BJ (cell line): ENCODE data around the gene IRAK4. TPM values are rescaled to one million over a fixed set of nuclear protein-coding genes. Genes with fewer than 3 reads are reported as not detected.
A peak's percentile ranks its signal among the peaks of the same experiment; 100 is the strongest.

Experiments used
- CTCF ChIA-PET: fragments of 350-600 bp; formaldehyde crosslinking; extraction: SDS; loops from one replicate; lab custom pipeline; 2021; ENCODE audit warnings: antibody characterized with exemption, inconsistent platforms; lab: Yijun Ruan, JAX
- POLR2A ChIA-PET: fragments of 300-600 bp; sonication (Branson Sonifier 250); formaldehyde crosslinking; extraction: SDS; loops from one replicate; lab custom pipeline; 2021; ENCODE audit warnings: antibody characterized with exemption; lab: Charles Lee
- DNase-seq: peaks from one replicate; pipeline ENCODE4 v3.0.0-alpha.2; 2011; ENCODE audit warnings: low read depth
- H3K27me3 ChIP-seq: 2 replicates; pipeline ENCODE4 v1.6.0; 2011; ENCODE audit warnings: low read length; ENCODE audit not compliant: control insufficient read depth, insufficient read depth
- H3K36me3 ChIP-seq: 2 replicates; pipeline ENCODE4 v1.5.1; 2011; ENCODE audit warnings: low read length; ENCODE audit not compliant: control insufficient read depth, insufficient read depth
- H3K4me3 ChIP-seq: 2 replicates; pipeline ENCODE4 v1.5.1; 2011; ENCODE audit warnings: low read depth, mild to moderate bottlenecking, control low read depth, low read length
- polyA plus RNA-seq: library from polyadenylated mRNA; depleted of rRNA; stranded (reverse); fragments of >200 nt; gene quantifications from 2 replicates; pipeline ENCODE4 v1.2.3, GENCODE V29; 2011
- TF ChIP-seq, protein P1 (sequence below): IDR thresholded peaks from 2 replicates; pipeline ENCODE4 v1.5.1; 2011; ENCODE audit warnings: low read depth, mild to moderate bottlenecking, control low read depth, inconsistent platforms, low read length, moderate library complexity; ENCODE audit not compliant: insufficient read depth

Gene IRAK4
- polyA plus RNA-seq, 1 experiment, result 11.3 TPM

DNA sequence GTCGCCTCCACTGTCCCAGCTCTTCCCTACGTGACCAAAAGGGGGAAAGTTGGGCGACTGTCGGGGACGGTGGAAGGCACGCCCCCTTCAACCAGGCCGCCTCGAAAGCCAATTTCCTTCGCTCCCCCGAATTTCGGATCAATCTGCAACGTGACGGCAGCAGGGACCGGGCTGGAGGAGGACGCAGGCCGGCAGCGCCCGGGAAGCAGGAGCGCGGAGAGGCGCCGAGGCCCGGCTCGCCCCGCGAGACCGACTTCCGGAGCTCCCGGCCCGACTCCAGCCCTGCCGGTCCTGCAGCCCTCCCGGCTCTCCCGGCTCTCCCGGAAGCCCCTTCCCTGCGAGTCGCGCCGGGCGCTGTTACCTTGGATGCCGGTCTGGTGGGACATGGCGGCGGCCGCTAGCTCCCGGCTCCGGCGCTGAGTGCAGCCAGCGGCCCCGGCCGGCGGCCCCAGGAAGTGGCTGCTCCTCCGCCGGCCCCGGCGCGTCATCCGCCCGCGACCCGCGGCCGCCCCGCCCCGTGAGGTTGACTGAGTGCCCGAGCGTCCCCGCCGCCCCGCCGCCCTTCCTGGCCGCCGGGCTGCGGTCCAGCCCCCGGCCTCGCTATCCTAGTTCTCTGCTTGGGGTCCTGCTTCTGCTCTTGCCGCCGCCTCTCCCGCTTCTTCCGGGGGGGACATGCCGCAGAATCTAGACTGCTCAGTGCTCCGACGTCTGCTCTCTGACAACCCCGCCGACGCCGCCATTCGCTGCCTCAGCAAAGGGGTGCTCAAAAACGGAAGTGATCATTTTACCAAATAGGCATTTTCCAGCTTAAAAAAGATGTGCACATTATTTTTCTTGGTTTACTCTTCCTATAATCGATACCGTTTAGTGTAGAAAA is 47.3 kb downstream of the IRAK4 start, which contains the start of gene TWF1:
Gene TWF1 (minus strand): TSS at position 458 of the 877 bp plus-strand sequence. CDS start 72 bp downstream, at position 386.
- Histone ChIP-seq H3K27me3 (0 out of 2 replicates have a peak, but pooled peaks cover 1% of the 10 kb centered on the region), H3K36me3 (no peaks in the 10 kb centered on the region), H3K4me3 (peak within 1 kb of the TSS; percentile 87)
- DNase-seq, result no peak
- POLR2A ChIA-PET, result interaction anchor here (0.5 to 1.2 kb wide), 2 partner anchors 76 to 1429 kb away, joined by 3 to 4 read pairs; no protein-coding TSS in a partner anchor
- TF ChIP-seq, protein P1, sequence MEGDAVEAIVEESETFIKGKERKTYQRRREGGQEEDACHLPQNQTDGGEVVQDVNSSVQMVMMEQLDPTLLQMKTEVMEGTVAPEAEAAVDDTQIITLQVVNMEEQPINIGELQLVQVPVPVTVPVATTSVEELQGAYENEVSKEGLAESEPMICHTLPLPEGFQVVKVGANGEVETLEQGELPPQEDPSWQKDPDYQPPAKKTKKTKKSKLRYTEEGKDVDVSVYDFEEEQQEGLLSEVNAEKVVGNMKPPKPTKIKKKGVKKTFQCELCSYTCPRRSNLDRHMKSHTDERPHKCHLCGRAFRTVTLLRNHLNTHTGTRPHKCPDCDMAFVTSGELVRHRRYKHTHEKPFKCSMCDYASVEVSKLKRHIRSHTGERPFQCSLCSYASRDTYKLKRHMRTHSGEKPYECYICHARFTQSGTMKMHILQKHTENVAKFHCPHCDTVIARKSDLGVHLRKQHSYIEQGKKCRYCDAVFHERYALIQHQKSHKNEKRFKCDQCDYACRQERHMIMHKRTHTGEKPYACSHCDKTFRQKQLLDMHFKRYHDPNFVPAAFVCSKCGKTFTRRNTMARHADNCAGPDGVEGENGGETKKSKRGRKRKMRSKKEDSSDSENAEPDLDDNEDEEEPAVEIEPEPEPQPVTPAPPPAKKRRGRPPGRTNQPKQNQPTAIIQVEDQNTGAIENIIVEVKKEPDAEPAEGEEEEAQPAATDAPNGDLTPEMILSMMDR, result peak; percentile 36; the same call in 1 of the 2 replicates
- CTCF ChIA-PET, result interaction anchor here (0.6 to 2.9 kb wide), 13 partner anchors 10 to 1339 kb away, joined by 3 to 13 read pairs (median 3); no protein-coding TSS in a partner anchor

DNA sequence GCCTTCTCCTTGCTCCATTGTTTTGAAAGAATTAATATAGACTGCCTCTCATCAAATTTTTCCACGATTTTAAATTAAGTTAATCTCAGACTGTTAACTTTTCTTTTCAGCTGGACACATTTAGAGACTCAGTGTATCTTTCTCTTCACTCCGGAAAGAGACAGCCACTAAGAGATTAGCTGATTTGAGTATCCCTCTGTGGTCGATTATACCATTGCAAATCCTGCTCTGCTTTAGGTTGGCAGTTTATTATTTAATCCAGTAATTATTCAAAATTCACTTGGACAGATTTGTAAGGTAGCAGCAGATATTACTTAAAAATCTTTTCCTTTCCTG is 48.0 kb downstream of the IRAK4 start:
- ChIA-PET CTCF (interaction anchor here (0.6 to 2.9 kb wide), 6 partner anchors 10 to 76 kb away, joined by 3 to 13 read pairs (median 4); no protein-coding TSS in a partner anchor), POLR2A (no interaction called here)
- H3K4me3 ChIP-seq, result peak overlapping the region; percentile 87

DNA sequence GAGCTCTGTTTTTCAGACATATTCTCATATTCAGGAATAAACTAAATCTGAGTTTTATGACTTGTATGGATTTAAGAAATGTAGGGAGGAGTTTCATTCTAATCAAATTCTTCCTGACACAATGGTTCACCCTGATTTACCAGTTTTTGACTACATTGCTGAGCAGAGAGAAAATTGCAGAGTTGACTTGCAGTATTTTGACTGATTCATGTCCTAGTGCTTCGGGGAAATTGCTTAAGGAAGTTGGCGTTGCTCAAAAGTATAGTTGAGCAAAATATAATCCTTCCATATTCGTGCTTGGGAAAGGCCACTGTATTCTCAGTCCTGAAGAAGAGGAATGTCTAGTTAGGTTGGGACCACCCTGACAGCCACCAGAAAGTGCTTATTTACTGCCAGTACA is 48.6 kb downstream of the IRAK4 start:
- no peaks in the 10 kb centered on the region for H3K36me3 ChIP-seq

More for the DNA sequence above, 48.0 kb downstream of the IRAK4 start:
- Histone ChIP-seq H3K27me3 (0 out of 2 replicates have a peak, but pooled peaks cover 2% of the 10 kb centered on the region), H3K36me3 (no peaks in the 10 kb centered on the region)
- no peak for DNase-seq
- TF ChIP-seq, protein P1, result no peak

DNA sequence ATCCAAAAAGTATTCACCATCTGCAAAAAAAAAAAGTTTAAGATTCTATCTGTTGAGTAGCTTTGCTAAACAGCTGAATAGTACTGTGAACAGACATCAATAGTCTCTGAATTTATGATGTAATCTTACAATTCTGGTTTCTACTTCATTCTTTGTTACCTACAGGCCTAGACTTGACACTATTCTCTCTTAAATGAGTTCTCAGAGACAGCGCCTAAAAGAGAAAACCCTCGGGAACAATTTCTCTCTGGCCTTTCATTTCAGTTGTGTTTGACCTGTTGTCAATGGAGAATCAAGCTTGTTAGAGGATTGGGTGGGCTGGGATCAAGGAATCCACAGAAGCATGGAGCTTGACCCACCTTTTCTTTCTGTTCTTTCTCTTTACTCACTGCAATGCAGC is 53.3 kb downstream of the IRAK4 start:
- ChIA-PET CTCF (no interaction called here), POLR2A (no interaction called here)
- no peak for DNase-seq
- no peaks in the 10 kb centered on the region for H3K36me3 ChIP-seq
- H3K4me3 ChIP-seq, result no peak overlapping the region
- 0 out of 2 replicates have a peak, but pooled peaks cover 2% of the 10 kb centered on the region for H3K27me3 ChIP-seq
- TF ChIP-seq, protein P1, result no peak

More for the DNA sequence above, 48.6 kb downstream of the IRAK4 start:
- no peak overlapping the region for H3K4me3 ChIP-seq
- DNase-seq, result no peak
- H3K27me3 ChIP-seq, result 0 out of 2 replicates have a peak, but pooled peaks cover 2% of the 10 kb centered on the region
- TF ChIP-seq, protein P1, result no peak
- POLR2A ChIA-PET, result no interaction called here
- CTCF ChIA-PET, result interaction anchor here (0.6 kb wide), 1 partner anchor 37 kb away, joined by 3 read pairs; no protein-coding TSS in a partner anchor

DNA sequence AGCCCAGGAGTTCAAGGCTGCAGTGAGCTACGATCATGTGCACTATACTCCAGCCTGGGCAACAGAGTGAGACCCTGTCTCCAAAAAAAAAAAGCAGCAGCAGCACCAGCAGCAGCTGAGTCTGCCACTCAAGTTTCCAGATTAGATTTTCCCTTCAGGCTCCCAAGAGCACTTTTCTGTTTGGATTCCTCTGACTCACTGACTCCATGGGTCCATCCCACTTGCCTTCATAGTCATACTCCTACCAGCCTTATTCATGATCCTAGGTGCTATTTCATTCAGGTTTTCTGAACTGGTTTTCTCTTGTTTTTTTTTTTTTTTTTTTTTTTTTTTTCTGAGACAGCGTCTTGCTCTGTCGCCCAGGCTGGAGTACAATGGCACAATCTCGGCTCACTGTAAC is 54.2 kb downstream of the IRAK4 start:
- DNase-seq, result no peak
- ChIA-PET POLR2A (no interaction called here), CTCF (interaction anchor here (1.1 kb wide), 1 partner anchor 11 kb away, joined by 3 read pairs; no protein-coding TSS in a partner anchor)
- Histone ChIP-seq H3K4me3 (no peak overlapping the region), H3K36me3 (no peaks in the 10 kb centered on the region), H3K27me3 (0 out of 2 replicates have a peak, but pooled peaks cover 2% of the 10 kb centered on the region)
- TF ChIP-seq, protein P1, result no peak
